Measurements from ENCODE around the gene RAPSN. TPM values are rescaled to one million over a fixed set of nuclear protein-coding genes. Genes with fewer than 3 reads are reported as not detected.

The RAPSN gene
- total RNA-seq, 4 donors from 2014 or later, result 0.59 to 4.6 (median 1.0) TPM; not detected in 1

DNA sequence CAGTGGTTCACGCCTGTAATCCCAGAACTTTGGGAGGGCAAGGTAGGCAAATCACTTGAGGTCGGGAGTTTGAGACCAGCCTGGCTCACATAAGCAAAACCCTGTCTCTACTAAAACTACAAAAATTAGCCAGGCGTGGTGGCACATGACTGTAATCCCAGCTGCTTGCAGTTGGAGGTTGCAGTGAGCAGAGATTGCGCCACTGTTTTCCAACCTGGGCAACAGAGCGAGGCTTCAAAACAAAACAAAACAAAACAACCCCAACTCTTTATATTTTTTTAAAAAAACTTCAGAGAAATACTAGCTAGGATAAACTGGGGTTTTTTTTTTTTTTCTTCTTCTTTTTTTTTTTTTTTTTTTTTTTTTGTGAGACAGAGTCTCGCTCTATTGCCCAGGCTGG lies 31.8 kb upstream of the RAPSN start:
- no peak for TF ChIP-seq EP300 (IDR thresholded peaks at IDR 0.05)
- no peak for TF ChIP-seq POLR2AphosphoS5 (IDR thresholded peaks at IDR 0.05)
- TF ChIP-seq, protein P1, sequence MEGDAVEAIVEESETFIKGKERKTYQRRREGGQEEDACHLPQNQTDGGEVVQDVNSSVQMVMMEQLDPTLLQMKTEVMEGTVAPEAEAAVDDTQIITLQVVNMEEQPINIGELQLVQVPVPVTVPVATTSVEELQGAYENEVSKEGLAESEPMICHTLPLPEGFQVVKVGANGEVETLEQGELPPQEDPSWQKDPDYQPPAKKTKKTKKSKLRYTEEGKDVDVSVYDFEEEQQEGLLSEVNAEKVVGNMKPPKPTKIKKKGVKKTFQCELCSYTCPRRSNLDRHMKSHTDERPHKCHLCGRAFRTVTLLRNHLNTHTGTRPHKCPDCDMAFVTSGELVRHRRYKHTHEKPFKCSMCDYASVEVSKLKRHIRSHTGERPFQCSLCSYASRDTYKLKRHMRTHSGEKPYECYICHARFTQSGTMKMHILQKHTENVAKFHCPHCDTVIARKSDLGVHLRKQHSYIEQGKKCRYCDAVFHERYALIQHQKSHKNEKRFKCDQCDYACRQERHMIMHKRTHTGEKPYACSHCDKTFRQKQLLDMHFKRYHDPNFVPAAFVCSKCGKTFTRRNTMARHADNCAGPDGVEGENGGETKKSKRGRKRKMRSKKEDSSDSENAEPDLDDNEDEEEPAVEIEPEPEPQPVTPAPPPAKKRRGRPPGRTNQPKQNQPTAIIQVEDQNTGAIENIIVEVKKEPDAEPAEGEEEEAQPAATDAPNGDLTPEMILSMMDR (IDR thresholded peaks at IDR 0.05), result no peak
- TF ChIP-seq POLR2A (IDR thresholded peaks at IDR 0.05), result no peak
- no peak for DNase-seq (ENCODE audit: low spot score in 2 of 2)
- peaks cover 97% of the 10 kb centered on the region for H3K36me3 ChIP-seq
- H3K27me3 ChIP-seq, result no peaks in the 10 kb centered on the region
- H3K27ac ChIP-seq, result no peak overlapping the region
- H3K4me1 ChIP-seq, result peaks cover 20% of the 10 kb centered on the region
- no peaks in the 10 kb centered on the region for H3K9me3 ChIP-seq
- WGBS, result 89% methylated on average over 6 of the region's 6 CpGs
- H3K4me3 ChIP-seq, result no peak overlapping the region

DNA sequence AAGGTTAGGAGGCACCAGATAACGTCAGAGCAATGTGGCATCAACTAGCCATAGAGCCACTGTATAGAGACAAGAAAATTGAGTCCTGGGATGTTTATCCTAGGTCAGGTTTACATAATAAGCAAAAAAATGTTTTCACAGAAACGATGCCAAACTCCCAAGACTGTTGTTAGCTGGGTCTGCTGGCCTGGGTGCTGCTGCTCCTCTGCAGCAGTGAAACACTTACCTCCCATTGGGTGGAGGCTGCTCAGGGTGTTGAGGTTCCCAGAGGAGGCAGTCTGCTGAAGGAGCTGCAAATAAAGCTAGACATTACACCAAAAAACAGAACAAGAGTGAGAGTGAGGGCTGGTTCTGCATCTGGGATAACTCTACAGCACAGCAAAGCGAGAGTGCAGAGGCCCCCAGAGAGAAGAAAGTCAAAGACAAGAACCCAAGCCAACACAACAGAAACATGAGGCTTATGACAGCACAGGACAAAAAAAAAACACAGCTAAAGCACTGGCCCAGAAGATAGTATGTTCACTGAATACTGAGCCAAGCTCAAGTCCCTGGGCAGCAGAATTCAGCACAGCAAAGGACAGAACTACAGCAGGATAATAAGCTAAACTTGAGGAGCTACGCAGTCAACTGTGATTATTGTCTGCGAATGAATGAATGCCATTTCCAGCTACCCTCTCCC lies 29.9 kb upstream of the RAPSN start:
- DNase-seq (ENCODE audit: low spot score in 2 of 2), result no peak
- WGBS, result 81% methylated on average over 5 of the region's 5 CpGs
- H3K9me3 ChIP-seq, result no peaks in the 10 kb centered on the region
- no peak overlapping the region for H3K27ac ChIP-seq
- H3K27me3 ChIP-seq, result no peaks in the 10 kb centered on the region
- H3K4me3 ChIP-seq, result no peak overlapping the region
- H3K36me3 ChIP-seq, result peaks cover 97% of the 10 kb centered on the region
- TF ChIP-seq POLR2A (IDR thresholded peaks at IDR 0.05), result no peak
- TF ChIP-seq, protein P1 (IDR thresholded peaks at IDR 0.05), result no peak
- TF ChIP-seq POLR2AphosphoS5 (IDR thresholded peaks at IDR 0.05), result no peak
- TF ChIP-seq EP300 (IDR thresholded peaks at IDR 0.05), result no peak
- peaks cover 20% of the 10 kb centered on the region for H3K4me1 ChIP-seq

DNA sequence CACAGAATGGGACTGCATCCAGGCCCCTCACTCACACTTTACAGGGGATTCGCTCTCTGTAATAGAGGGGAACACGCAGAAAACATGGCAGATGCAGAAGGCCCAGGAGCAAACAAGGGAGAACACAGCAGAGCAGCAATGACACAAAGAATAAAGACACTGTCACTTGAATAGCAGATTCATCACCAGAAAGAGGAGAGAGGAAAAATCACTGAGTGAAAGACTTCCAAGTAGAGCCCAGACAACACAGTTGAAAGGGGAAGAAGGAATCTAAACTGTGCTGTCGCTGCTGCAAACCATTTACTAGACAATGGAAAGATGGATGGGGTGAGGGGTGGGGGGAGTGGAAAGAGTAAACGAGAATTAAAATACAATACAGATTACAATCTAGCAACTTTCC lies 28.8 kb upstream of the RAPSN start:
- Histone ChIP-seq H3K4me3 (no peak overlapping the region), H3K27ac (no peak overlapping the region), H3K27me3 (no peaks in the 10 kb centered on the region), H3K9me3 (no peaks in the 10 kb centered on the region), H3K4me1 (peaks cover 20% of the 10 kb centered on the region), H3K36me3 (peaks cover 97% of the 10 kb centered on the region)
- WGBS, result 63% methylated on average over 4 of the region's 4 CpGs
- DNase-seq (ENCODE audit: low spot score in 2 of 2), result no peak
- TF ChIP-seq, protein P1 (IDR thresholded peaks at IDR 0.05), result no peak
- no peak for TF ChIP-seq POLR2A (IDR thresholded peaks at IDR 0.05)
- TF ChIP-seq EP300 (IDR thresholded peaks at IDR 0.05), result no peak
- TF ChIP-seq POLR2AphosphoS5 (IDR thresholded peaks at IDR 0.05), result no peak

DNA sequence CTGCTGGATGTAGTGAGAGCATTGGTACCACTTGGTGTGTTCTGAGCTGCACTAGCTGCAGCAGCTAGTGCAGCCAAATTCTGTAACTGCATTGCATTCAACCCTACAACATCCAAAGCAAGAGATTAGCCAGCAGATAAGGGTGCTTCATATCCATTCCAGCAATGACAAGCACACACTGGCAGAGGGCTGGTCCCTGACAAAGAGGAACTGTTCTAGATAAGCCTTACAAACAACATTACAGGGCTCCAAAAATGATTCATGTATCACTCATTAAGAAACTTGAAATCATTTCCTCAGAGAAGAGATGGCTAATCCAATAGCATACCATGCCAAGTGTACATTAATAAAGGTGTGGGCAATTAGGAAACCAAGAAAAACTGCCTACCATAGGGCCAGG lies 28.4 kb upstream of the RAPSN start:
- no peak overlapping the region for H3K4me3 ChIP-seq
- H3K9me3 ChIP-seq, result no peaks in the 10 kb centered on the region
- no peak for DNase-seq (ENCODE audit: low spot score in 2 of 2)
- TF ChIP-seq POLR2A (IDR thresholded peaks at IDR 0.05) (no peak), EP300 (IDR thresholded peaks at IDR 0.05) (no peak), POLR2AphosphoS5 (IDR thresholded peaks at IDR 0.05) (no peak)
- TF ChIP-seq, protein P1 (IDR thresholded peaks at IDR 0.05), result no peak
- H3K27me3 ChIP-seq, result no peaks in the 10 kb centered on the region
- H3K27ac ChIP-seq, result no peak overlapping the region
- H3K4me1 ChIP-seq, result peaks cover 20% of the 10 kb centered on the region
- peaks cover 97% of the 10 kb centered on the region for H3K36me3 ChIP-seq

DNA sequence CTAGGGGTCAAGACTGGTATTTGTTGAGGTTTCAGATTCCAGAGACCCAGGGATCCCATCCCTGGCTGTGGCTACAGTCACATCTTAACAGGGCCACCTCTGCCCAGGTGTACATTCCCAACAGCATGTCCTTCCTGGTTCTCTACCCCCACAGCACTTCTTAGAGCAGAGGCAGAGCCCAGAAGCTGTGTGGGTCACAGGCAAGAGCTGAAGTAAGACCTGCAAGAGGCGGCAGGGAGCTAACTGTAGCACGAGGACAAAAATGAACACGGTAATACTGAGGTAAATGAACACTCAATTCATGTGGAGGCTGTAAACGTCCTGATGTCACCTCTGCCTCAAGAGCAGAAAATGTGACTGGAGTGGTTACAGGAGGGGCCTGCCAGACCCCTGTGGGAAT lies 21.7 kb upstream of the RAPSN start:
- no peak for TF ChIP-seq EP300 (IDR thresholded peaks at IDR 0.05)
- TF ChIP-seq POLR2AphosphoS5 (IDR thresholded peaks at IDR 0.05), result no peak
- no peak for TF ChIP-seq POLR2A (IDR thresholded peaks at IDR 0.05)
- TF ChIP-seq, protein P1 (IDR thresholded peaks at IDR 0.05), result no peak
- H3K4me3 ChIP-seq, result no peak overlapping the region
- peaks cover 24% of the 10 kb centered on the region for H3K4me1 ChIP-seq
- no peaks in the 10 kb centered on the region for H3K9me3 ChIP-seq
- no peaks in the 10 kb centered on the region for H3K27me3 ChIP-seq
- DNase-seq (ENCODE audit: low spot score in 2 of 2), result no peak
- H3K27ac ChIP-seq, result no peak overlapping the region
- peaks cover 74% of the 10 kb centered on the region for H3K36me3 ChIP-seq
- 88% methylated on average over 4 of the region's 4 CpGs for WGBS

Data from suprapubic skin (tissue), 4 donors.